Caco-2 (cell line): ENCODE data around the gene AGAP1. TPM values are rescaled to one million over a fixed set of nuclear protein-coding genes. Genes with fewer than 3 reads are reported as not detected.

ENCODE experiments used
- BruUV-seq: library from RNA; stranded (reverse); fragments of 400-500 nt; replicated peaks from 2 replicates; lab custom pipeline; 2021; lab: Mats Ljungman, UMichigan
- CTCF ChIA-PET: fragments of 300-600 bp; sonication (Branson Sonifier 250); formaldehyde crosslinking; loops from one replicate; lab custom pipeline; 2022; ENCODE audit warnings: antibody characterized with exemption; lab: Charles Lee
- POLR2A ChIA-PET: fragments of 300-600 bp; sonication (Branson Sonifier 250); formaldehyde crosslinking; loops from one replicate; lab custom pipeline; 2022; ENCODE audit warnings: antibody characterized with exemption; lab: Charles Lee
- DNase-seq, 2 experiments: peaks; one replicate each; pipeline versions ENCODE4 v3.0.0 to v3.0.0-alpha.2; 2020 to 2022
- H3K27me3 ChIP-seq: replicated peaks from 2 replicates; pipeline ENCODE4 v1.6.0; 2011; ENCODE audit warnings: low read length; ENCODE audit not compliant: control insufficient read depth, insufficient read depth
- H3K36me3 ChIP-seq: 2 replicates; pipeline ENCODE4 v1.5.1; 2011; ENCODE audit warnings: low read length; ENCODE audit not compliant: control insufficient read depth, insufficient read depth
- H3K4me1 ChIP-seq: fragments of 250-450 bp; sonication (Bioruptor Pico); 2 replicates; pipeline ENCODE4 v1.5.1; 2020; ENCODE audit warnings: mild to moderate bottlenecking
- H3K4me3 ChIP-seq: 2 replicates; pipeline ENCODE4 v1.5.1; 2011; ENCODE audit warnings: low read depth, mild to moderate bottlenecking, control low read depth, low read length
- H3K9me3 ChIP-seq: fragments of 250-450 bp; sonication (Bioruptor Pico); 2 replicates; pipeline ENCODE4 v1.5.1; 2020; ENCODE audit warnings: mild to moderate bottlenecking, moderate library complexity
- H3K27ac Mint-ChIP-seq: one replicate; pipeline ENCODE4 v1.8.0; 2022; ENCODE audit warnings: mixed read lengths; ENCODE audit not compliant: unreplicated experiment
- H3K27me3 Mint-ChIP-seq: one replicate; pipeline ENCODE4 v1.8.0; 2022; ENCODE audit warnings: mixed read lengths; ENCODE audit not compliant: insufficient read depth, unreplicated experiment
- H3K36me3 Mint-ChIP-seq: one replicate; pipeline ENCODE4 v1.8.0; 2022; ENCODE audit warnings: mild to moderate bottlenecking, mixed read lengths; ENCODE audit not compliant: insufficient read depth, unreplicated experiment
- H3K4me1 Mint-ChIP-seq: one replicate; pipeline ENCODE4 v1.8.0; 2022; ENCODE audit warnings: low read depth, mixed read lengths; ENCODE audit not compliant: unreplicated experiment
- H3K4me3 Mint-ChIP-seq: one replicate; pipeline ENCODE4 v1.8.0; 2022; ENCODE audit warnings: mild to moderate bottlenecking, moderate library complexity, mixed read lengths; ENCODE audit not compliant: unreplicated experiment
- H3K9me3 Mint-ChIP-seq: one replicate; pipeline ENCODE4 v1.8.0; 2022; ENCODE audit warnings: mixed read lengths; ENCODE audit not compliant: unreplicated experiment
- intact Hi-C: fragments of 100-400 bp; cut with micrococcal nuclease; formaldehyde crosslinking; loops from one replicate; pipeline ENCODE4 v1.10.0; 2022; ENCODE audit not compliant: unreplicated experiment
- total RNA-seq: library from RNA; stranded (reverse); gene quantifications from 2 replicates; pipeline ENCODE4 v1.2.3, GENCODE V29; 2022
- TF ChIP-seq, protein P1 (sequence below), 2 experiments: fragments of 200-600 bp in 1 of 2; IDR thresholded peaks; 1 replicate in 1 of 2; 2 replicates in 1 of 2; pipeline versions ENCODE4 v1.5.1 to v1.8.0; 2011 to 2022; ENCODE audit warnings: antibody characterized with exemption in 1 of 2, control low read depth in 1 of 2, inconsistent platforms in 1 of 2, low read depth in 1 of 2, low read length in 1 of 2, mild to moderate bottlenecking in 1 of 2, moderate library complexity in 1 of 2; ENCODE audit not compliant: insufficient read depth in 1 of 2, severe bottlenecking in 1 of 2, unreplicated experiment in 1 of 2

The AGAP1 gene
- total RNA-seq, 1 experiment from 2014 or later = 41.7 TPM

DNA sequence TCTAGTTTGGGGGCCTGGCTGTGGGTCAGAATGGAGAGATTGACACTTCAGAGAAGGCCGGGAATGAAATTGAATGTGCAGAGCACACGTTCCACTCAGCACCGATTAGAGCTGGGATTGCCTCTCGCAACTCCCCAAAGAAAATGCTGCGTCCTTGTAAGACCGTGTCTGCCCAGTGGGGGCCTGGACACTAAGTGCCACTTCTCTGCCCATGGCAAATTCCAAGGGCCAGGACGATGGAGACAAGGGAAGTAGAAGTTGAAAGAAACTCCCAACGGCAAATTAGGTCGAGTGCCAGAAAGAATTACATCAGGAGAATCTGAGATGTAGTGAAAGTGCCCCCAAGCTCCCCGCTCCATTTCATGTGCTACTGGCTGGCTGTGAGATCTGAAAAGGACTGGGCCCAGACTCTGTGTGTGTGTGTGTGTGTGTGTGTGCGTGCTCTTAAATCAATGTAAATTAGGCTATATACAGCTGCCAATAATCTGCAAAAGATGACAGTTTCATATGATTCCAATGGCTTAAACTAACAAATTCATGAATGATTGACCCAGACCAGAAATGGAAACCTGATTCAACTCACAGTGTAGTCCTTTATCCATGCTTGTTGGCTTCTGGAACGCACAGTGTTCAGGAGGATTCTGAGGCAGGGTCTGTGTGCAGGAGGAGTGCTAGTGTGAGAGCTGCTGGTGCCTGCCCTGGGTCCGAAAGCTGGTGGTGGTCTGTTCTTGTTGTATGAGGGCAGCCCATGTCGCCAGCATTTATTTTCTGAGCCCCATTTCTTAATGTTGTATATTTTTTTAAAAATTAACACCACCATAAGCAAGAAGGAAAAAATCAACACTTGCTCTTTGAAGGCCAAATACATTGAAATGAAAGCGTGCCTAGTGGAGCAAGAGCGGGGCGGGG, 234.3 kb downstream of the AGAP1 start:
- CTCF ChIA-PET = interaction anchor here (1.3 kb wide), 1 partner anchor 18 kb away, joined by 5 read pairs; no protein-coding TSS in a partner anchor
- Histone ChIP-seq H3K4me1 (peaks cover 4% of the 10 kb centered on the region; the same call in 1 of the 2 replicates), H3K36me3 (no peaks in the 10 kb centered on the region), H3K9me3 (no peaks in the 10 kb centered on the region), H3K27me3 (no peaks in the 10 kb centered on the region), H3K4me3 (no peak overlapping the region)
- POLR2A ChIA-PET = no interaction called here
- no TSS peak for BruUV-seq
- intact Hi-C loops = no loop called here
- no peaks in the 10 kb centered on the region for H3K9me3 Mint-ChIP-seq
- TF ChIP-seq, protein P1, sequence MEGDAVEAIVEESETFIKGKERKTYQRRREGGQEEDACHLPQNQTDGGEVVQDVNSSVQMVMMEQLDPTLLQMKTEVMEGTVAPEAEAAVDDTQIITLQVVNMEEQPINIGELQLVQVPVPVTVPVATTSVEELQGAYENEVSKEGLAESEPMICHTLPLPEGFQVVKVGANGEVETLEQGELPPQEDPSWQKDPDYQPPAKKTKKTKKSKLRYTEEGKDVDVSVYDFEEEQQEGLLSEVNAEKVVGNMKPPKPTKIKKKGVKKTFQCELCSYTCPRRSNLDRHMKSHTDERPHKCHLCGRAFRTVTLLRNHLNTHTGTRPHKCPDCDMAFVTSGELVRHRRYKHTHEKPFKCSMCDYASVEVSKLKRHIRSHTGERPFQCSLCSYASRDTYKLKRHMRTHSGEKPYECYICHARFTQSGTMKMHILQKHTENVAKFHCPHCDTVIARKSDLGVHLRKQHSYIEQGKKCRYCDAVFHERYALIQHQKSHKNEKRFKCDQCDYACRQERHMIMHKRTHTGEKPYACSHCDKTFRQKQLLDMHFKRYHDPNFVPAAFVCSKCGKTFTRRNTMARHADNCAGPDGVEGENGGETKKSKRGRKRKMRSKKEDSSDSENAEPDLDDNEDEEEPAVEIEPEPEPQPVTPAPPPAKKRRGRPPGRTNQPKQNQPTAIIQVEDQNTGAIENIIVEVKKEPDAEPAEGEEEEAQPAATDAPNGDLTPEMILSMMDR (IDR thresholded peaks at IDR 0.05; ENCODE audit: insufficient read depth in 1 of 2, low read depth in 1 of 2, low read length in 1 of 2, severe bottlenecking in 1 of 2, unreplicated experiment in 1 of 2) = no peak
- H3K4me3 Mint-ChIP-seq = no peak overlapping the region
- H3K36me3 Mint-ChIP-seq = peaks cover 12% of the 10 kb centered on the region
- peak overlapping the region; percentile 64 for H3K27ac Mint-ChIP-seq
- peaks cover 6% of the 10 kb centered on the region for H3K4me1 Mint-ChIP-seq
- no peaks in the 10 kb centered on the region for H3K27me3 Mint-ChIP-seq
- DNase-seq = no peak

DNA sequence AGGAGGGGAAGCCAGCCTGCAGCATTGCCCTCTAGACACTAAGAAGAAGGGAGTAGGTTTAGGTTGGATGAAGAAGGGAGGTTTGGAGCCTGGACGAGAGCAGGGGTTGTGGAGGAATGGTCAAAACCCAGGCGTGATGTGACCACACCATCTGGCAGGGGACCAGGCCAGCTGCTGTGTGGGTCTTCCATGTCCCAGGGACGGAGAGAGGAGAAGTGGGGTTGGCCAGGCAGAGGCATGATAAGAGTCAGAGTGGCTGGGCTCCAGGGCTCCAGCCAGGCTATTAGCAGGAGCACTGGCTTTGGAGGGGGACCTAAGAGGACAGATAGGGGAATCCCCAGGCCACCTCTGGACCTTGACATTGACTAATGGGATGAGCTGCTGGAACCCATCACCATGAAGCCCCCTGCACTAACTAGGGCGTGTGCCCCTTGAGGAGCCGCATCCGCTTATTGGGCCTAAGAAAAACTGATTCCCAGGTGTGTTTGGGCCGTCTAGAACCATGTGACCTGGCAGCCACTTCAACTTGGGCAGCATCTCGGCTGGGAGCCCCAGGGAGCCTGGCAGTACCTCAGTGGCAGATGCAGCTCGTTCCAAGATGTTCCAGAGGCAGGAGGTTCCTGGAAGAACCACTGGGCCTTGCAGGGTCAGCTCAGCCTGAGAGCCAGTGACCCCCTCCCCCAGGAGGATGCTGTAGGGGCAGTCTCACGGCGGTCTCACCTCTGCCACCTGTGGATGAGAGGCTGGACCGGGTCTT, 235.1 kb downstream of the AGAP1 start:
- Mint-ChIP-seq H3K27me3 (no peaks in the 10 kb centered on the region), H3K27ac (peak overlapping the region; percentile 64), H3K9me3 (no peaks in the 10 kb centered on the region), H3K4me1 (peaks cover 6% of the 10 kb centered on the region), H3K4me3 (no peak overlapping the region), H3K36me3 (peaks cover 14% of the 10 kb centered on the region)
- Histone ChIP-seq H3K4me3 (no peak overlapping the region), H3K4me1 (peaks cover 4% of the 10 kb centered on the region; the same call in 1 of the 2 replicates), H3K9me3 (no peaks in the 10 kb centered on the region), H3K27me3 (no peaks in the 10 kb centered on the region), H3K36me3 (no peaks in the 10 kb centered on the region)
- POLR2A ChIA-PET = no interaction called here
- CTCF ChIA-PET = no interaction called here
- TF ChIP-seq, protein P1 (IDR thresholded peaks at IDR 0.05; ENCODE audit: insufficient read depth in 1 of 2, low read depth in 1 of 2, low read length in 1 of 2, severe bottlenecking in 1 of 2, unreplicated experiment in 1 of 2) = no peak
- no peak for DNase-seq
- BruUV-seq = no TSS peak
- intact Hi-C loops = no loop called here

DNA sequence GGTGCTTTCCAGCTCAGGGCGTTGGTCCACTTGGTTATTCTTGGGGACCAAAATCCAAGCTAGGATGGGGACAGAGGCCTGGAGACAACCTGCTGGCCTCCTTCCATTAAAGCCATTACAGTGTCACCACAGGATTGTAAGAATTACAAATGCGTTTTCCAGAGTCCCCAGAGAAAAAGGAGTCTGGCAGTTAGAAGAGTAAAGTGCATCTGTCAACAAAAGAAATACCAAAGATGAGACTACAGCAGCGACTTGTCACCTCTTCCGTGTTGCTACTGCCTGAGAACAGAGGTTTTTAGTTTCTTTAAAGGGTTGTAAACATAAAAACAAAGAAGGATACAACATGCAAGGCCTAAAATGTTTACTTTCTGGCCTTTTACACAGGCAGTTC, 235.7 kb downstream of the AGAP1 start:
- Histone ChIP-seq H3K9me3 (no peaks in the 10 kb centered on the region), H3K27me3 (no peaks in the 10 kb centered on the region), H3K4me3 (no peak overlapping the region), H3K36me3 (no peaks in the 10 kb centered on the region), H3K4me1 (peaks cover 4% of the 10 kb centered on the region; the same call in 1 of the 2 replicates)
- no peak overlapping the region for H3K4me3 Mint-ChIP-seq
- intact Hi-C loops = no loop called here
- ChIA-PET POLR2A (no interaction called here), CTCF (no interaction called here)
- no TSS peak for BruUV-seq
- H3K36me3 Mint-ChIP-seq = peaks cover 14% of the 10 kb centered on the region
- TF ChIP-seq, protein P1 (IDR thresholded peaks at IDR 0.05; ENCODE audit: insufficient read depth in 1 of 2, low read depth in 1 of 2, low read length in 1 of 2, severe bottlenecking in 1 of 2, unreplicated experiment in 1 of 2) = no peak
- H3K27me3 Mint-ChIP-seq = no peaks in the 10 kb centered on the region
- H3K27ac Mint-ChIP-seq = no peak overlapping the region
- H3K9me3 Mint-ChIP-seq = no peaks in the 10 kb centered on the region
- no peak for DNase-seq
- H3K4me1 Mint-ChIP-seq = peaks cover 6% of the 10 kb centered on the region
